Caco-2 (cell line): ENCODE measurements around the gene HDC. TPM values are rescaled to one million over a fixed set of nuclear protein-coding genes. Genes with fewer than 3 reads are reported as not detected.

Source experiments
- BruUV-seq: library from RNA; stranded (reverse); fragments of 400-500 nt; replicated peaks from 2 replicates; lab custom pipeline; 2021; lab: Mats Ljungman, UMichigan
- CTCF ChIA-PET: fragments of 300-600 bp; sonication (Branson Sonifier 250); formaldehyde crosslinking; loops from one replicate; lab custom pipeline; 2022; ENCODE audit warnings: antibody characterized with exemption; lab: Charles Lee
- POLR2A ChIA-PET: fragments of 300-600 bp; sonication (Branson Sonifier 250); formaldehyde crosslinking; loops from one replicate; lab custom pipeline; 2022; ENCODE audit warnings: antibody characterized with exemption; lab: Charles Lee
- DNase-seq, 2 experiments: peaks; one replicate each; pipeline versions ENCODE4 v3.0.0 to v3.0.0-alpha.2; 2020 to 2022
- H3K27me3 ChIP-seq: replicated peaks from 2 replicates; pipeline ENCODE4 v1.6.0; 2011; ENCODE audit warnings: low read length; ENCODE audit not compliant: control insufficient read depth, insufficient read depth
- H3K36me3 ChIP-seq: 2 replicates; pipeline ENCODE4 v1.5.1; 2011; ENCODE audit warnings: low read length; ENCODE audit not compliant: control insufficient read depth, insufficient read depth
- H3K4me1 ChIP-seq: fragments of 250-450 bp; sonication (Bioruptor Pico); 2 replicates; pipeline ENCODE4 v1.5.1; 2020; ENCODE audit warnings: mild to moderate bottlenecking
- H3K4me3 ChIP-seq: 2 replicates; pipeline ENCODE4 v1.5.1; 2011; ENCODE audit warnings: low read depth, mild to moderate bottlenecking, control low read depth, low read length
- H3K9me3 ChIP-seq: fragments of 250-450 bp; sonication (Bioruptor Pico); 2 replicates; pipeline ENCODE4 v1.5.1; 2020; ENCODE audit warnings: mild to moderate bottlenecking, moderate library complexity
- H3K27ac Mint-ChIP-seq: one replicate; pipeline ENCODE4 v1.8.0; 2022; ENCODE audit warnings: mixed read lengths; ENCODE audit not compliant: unreplicated experiment
- H3K27me3 Mint-ChIP-seq: one replicate; pipeline ENCODE4 v1.8.0; 2022; ENCODE audit warnings: mixed read lengths; ENCODE audit not compliant: insufficient read depth, unreplicated experiment
- H3K36me3 Mint-ChIP-seq: one replicate; pipeline ENCODE4 v1.8.0; 2022; ENCODE audit warnings: mild to moderate bottlenecking, mixed read lengths; ENCODE audit not compliant: insufficient read depth, unreplicated experiment
- H3K4me1 Mint-ChIP-seq: one replicate; pipeline ENCODE4 v1.8.0; 2022; ENCODE audit warnings: low read depth, mixed read lengths; ENCODE audit not compliant: unreplicated experiment
- H3K4me3 Mint-ChIP-seq: one replicate; pipeline ENCODE4 v1.8.0; 2022; ENCODE audit warnings: mild to moderate bottlenecking, moderate library complexity, mixed read lengths; ENCODE audit not compliant: unreplicated experiment
- H3K9me3 Mint-ChIP-seq: one replicate; pipeline ENCODE4 v1.8.0; 2022; ENCODE audit warnings: mixed read lengths; ENCODE audit not compliant: unreplicated experiment
- CTCF ChIP-seq, 2 experiments: fragments of 200-600 bp in 1 of 2; IDR thresholded peaks; 1 replicate in 1 of 2; 2 replicates in 1 of 2; pipeline versions ENCODE4 v1.5.1 to v1.8.0; 2011 to 2022; ENCODE audit warnings: antibody characterized with exemption in 1 of 2, control low read depth in 1 of 2, inconsistent platforms in 1 of 2, low read depth in 1 of 2, low read length in 1 of 2, mild to moderate bottlenecking in 1 of 2, moderate library complexity in 1 of 2; ENCODE audit not compliant: insufficient read depth in 1 of 2, severe bottlenecking in 1 of 2, unreplicated experiment in 1 of 2
- intact Hi-C: fragments of 100-400 bp; cut with micrococcal nuclease; formaldehyde crosslinking; loops from one replicate; pipeline ENCODE4 v1.10.0; 2022; ENCODE audit not compliant: unreplicated experiment
- total RNA-seq: library from RNA; stranded (reverse); gene quantifications from 2 replicates; pipeline ENCODE4 v1.2.3, GENCODE V29; 2022

HDC gene
- total RNA-seq, 1 experiment from 2014 or later = not detected

GRCh38 chr15:50224606-50225005 lies 40.9 kb downstream of the HDC start:
- Mint-ChIP-seq H3K4me1 (peaks cover 7% of the 10 kb centered on the region), H3K4me3 (no peak overlapping the region), H3K27me3 (no peaks in the 10 kb centered on the region), H3K27ac (no peak overlapping the region), H3K9me3 (no peaks in the 10 kb centered on the region), H3K36me3 (peaks cover 4% of the 10 kb centered on the region)
- no peak for DNase-seq
- Histone ChIP-seq H3K4me3 (no peak overlapping the region), H3K9me3 (no peaks in the 10 kb centered on the region), H3K36me3 (no peaks in the 10 kb centered on the region), H3K27me3 (no peaks in the 10 kb centered on the region), H3K4me1 (no peaks in the 10 kb centered on the region)
- intact Hi-C loops = no loop called here
- ChIA-PET CTCF (no interaction called here), POLR2A (no interaction called here)
- BruUV-seq = no TSS peak
- no peak for TF ChIP-seq CTCF (IDR thresholded peaks at IDR 0.05; ENCODE audit: insufficient read depth in 1 of 2, low read depth in 1 of 2, low read length in 1 of 2, severe bottlenecking in 1 of 2, unreplicated experiment in 1 of 2)

- CTCF ChIA-PET = no interaction called here
- no peaks in the 10 kb centered on the region for H3K36me3 ChIP-seq
- Mint-ChIP-seq H3K4me1 (peaks cover 9% of the 10 kb centered on the region), H3K36me3 (peaks cover 4% of the 10 kb centered on the region), H3K9me3 (no peaks in the 10 kb centered on the region), H3K4me3 (no peak overlapping the region), H3K27ac (no peak overlapping the region), H3K27me3 (no peaks in the 10 kb centered on the region)
- no peak for TF ChIP-seq CTCF (IDR thresholded peaks at IDR 0.05; ENCODE audit: insufficient read depth in 1 of 2, low read depth in 1 of 2, low read length in 1 of 2, severe bottlenecking in 1 of 2, unreplicated experiment in 1 of 2)
- intact Hi-C loops = no loop called here
- no peaks in the 10 kb centered on the region for H3K27me3 ChIP-seq
- no peak for DNase-seq
- H3K4me1 ChIP-seq = no peaks in the 10 kb centered on the region
- no peak overlapping the region for H3K4me3 ChIP-seq
- POLR2A ChIA-PET = no interaction called here
- no TSS peak for BruUV-seq
- H3K9me3 ChIP-seq = no peaks in the 10 kb centered on the region
Measured at GRCh38 chr15:50222181-50222580, 43.3 kb downstream of the HDC start.

DNA sequence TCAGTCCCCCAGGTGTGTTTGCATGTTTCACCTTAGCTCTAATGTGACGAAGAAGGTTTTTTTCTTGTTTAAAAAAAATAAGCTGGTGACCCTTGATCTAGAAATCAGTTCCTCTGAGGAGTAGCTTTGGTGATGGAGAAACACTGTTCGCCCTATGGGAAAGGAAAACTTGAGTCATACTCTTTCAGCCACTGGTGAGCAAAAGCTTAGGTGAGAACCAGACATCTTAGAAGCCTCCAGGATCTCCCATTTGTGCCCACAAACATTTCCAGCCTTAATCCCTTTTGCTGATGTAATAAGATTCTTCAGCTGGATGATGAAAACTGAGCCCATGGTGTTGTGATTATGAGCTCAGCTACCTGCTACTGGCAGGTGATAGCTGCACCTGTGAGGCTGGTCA lies 45.7 kb downstream of the HDC start:
- Mint-ChIP-seq H3K4me1 (peaks cover 17% of the 10 kb centered on the region), H3K9me3 (peaks cover 13% of the 10 kb centered on the region), H3K36me3 (peaks cover 4% of the 10 kb centered on the region), H3K4me3 (no peak overlapping the region), H3K27ac (no peak overlapping the region), H3K27me3 (no peaks in the 10 kb centered on the region)
- no TSS peak for BruUV-seq
- no peaks in the 10 kb centered on the region for H3K36me3 ChIP-seq
- peak in 1 of 2 experiments; percentile 8 for DNase-seq
- TF ChIP-seq CTCF (IDR thresholded peaks at IDR 0.05; ENCODE audit: insufficient read depth in 1 of 2, low read depth in 1 of 2, low read length in 1 of 2, severe bottlenecking in 1 of 2, unreplicated experiment in 1 of 2) = no peak
- H3K27me3 ChIP-seq = no peaks in the 10 kb centered on the region
- ChIA-PET CTCF (no interaction called here), POLR2A (no interaction called here)
- no peak overlapping the region for H3K4me3 ChIP-seq
- intact Hi-C loops = no loop called here
- H3K4me1 ChIP-seq = peaks cover 8% of the 10 kb centered on the region; the same call in 1 of the 2 replicates
- H3K9me3 ChIP-seq = no peaks in the 10 kb centered on the region
